Measurements from ENCODE around the gene IPO4.

Gene IPO4

GRCh38 chr14:24157331-24157730 lies 31.3 kb downstream of the IPO4 start:
- peaks cover 37% of the 10 kb centered on the region for H3K36me3 ChIP-seq (ENCODE audit: control insufficient read depth, insufficient read depth, low read length)
- peaks cover 15% of the 10 kb centered on the region for H3K4me1 ChIP-seq (ENCODE audit: control insufficient read depth, insufficient read depth, low read length)
- H3K27me3 ChIP-seq (ENCODE audit: control insufficient read depth, insufficient read depth, low read length), result no peaks in the 10 kb centered on the region
- H3K9me3 ChIP-seq (ENCODE audit: control insufficient read depth, low read length), result no peaks in the 10 kb centered on the region
- H3K4me3 ChIP-seq (ENCODE audit: low read length), result no peak overlapping the region
- H3K9ac ChIP-seq (ENCODE audit: low read length), result no peak overlapping the region

GRCh38 chr14:24156840-24157239 lies 31.8 kb downstream of the IPO4 start:
- Histone ChIP-seq H3K27me3 (ENCODE audit: control insufficient read depth, insufficient read depth, low read length) (no peaks in the 10 kb centered on the region), H3K9ac (ENCODE audit: low read length) (no peak overlapping the region), H3K4me3 (ENCODE audit: low read length) (no peak overlapping the region), H3K9me3 (ENCODE audit: control insufficient read depth, low read length) (no peaks in the 10 kb centered on the region), H3K4me1 (ENCODE audit: control insufficient read depth, insufficient read depth, low read length) (peaks cover 10% of the 10 kb centered on the region), H3K36me3 (ENCODE audit: control insufficient read depth, insufficient read depth, low read length) (peaks cover 38% of the 10 kb centered on the region)

- Histone ChIP-seq H3K4me1 (ENCODE audit: control insufficient read depth, insufficient read depth, low read length) (no peaks in the 10 kb centered on the region), H3K36me3 (ENCODE audit: control insufficient read depth, insufficient read depth, low read length) (peaks cover 41% of the 10 kb centered on the region), H3K9me3 (ENCODE audit: control insufficient read depth, low read length) (no peaks in the 10 kb centered on the region), H3K4me3 (ENCODE audit: low read length) (no peak overlapping the region), H3K27me3 (ENCODE audit: control insufficient read depth, insufficient read depth, low read length) (no peaks in the 10 kb centered on the region), H3K9ac (ENCODE audit: low read length) (no peak overlapping the region)
These were observed 33.5 kb downstream of the IPO4 start for GRCh38 chr14:24155100-24155499.

GRCh38 chr14:24151404-24152080 lies 37.1 kb downstream of the IPO4 start:
- Histone ChIP-seq H3K4me3 (ENCODE audit: low read length) (no peak overlapping the region), H3K9ac (ENCODE audit: low read length) (no peak overlapping the region), H3K36me3 (ENCODE audit: control insufficient read depth, insufficient read depth, low read length) (peaks cover 22% of the 10 kb centered on the region), H3K4me1 (ENCODE audit: control insufficient read depth, insufficient read depth, low read length) (peaks cover 7% of the 10 kb centered on the region), H3K27me3 (ENCODE audit: control insufficient read depth, insufficient read depth, low read length) (no peaks in the 10 kb centered on the region), H3K9me3 (ENCODE audit: control insufficient read depth, low read length) (no peaks in the 10 kb centered on the region)

- no peak overlapping the region for H3K4me3 ChIP-seq (ENCODE audit: low read length)
- no peak overlapping the region for H3K9ac ChIP-seq (ENCODE audit: low read length)
- H3K36me3 ChIP-seq (ENCODE audit: control insufficient read depth, insufficient read depth, low read length), result peaks cover 22% of the 10 kb centered on the region
- no peaks in the 10 kb centered on the region for H3K27me3 ChIP-seq (ENCODE audit: control insufficient read depth, insufficient read depth, low read length)
- H3K4me1 ChIP-seq (ENCODE audit: control insufficient read depth, insufficient read depth, low read length), result peaks cover 7% of the 10 kb centered on the region
- H3K9me3 ChIP-seq (ENCODE audit: control insufficient read depth, low read length), result no peaks in the 10 kb centered on the region
These were observed 37.6 kb downstream of the IPO4 start for GRCh38 chr14:24150993-24151392.

GRCh38 chr14:24150567-24150966 lies 38.0 kb downstream of the IPO4 start:
- Histone ChIP-seq H3K27me3 (ENCODE audit: control insufficient read depth, insufficient read depth, low read length) (no peaks in the 10 kb centered on the region), H3K36me3 (ENCODE audit: control insufficient read depth, insufficient read depth, low read length) (peaks cover 18% of the 10 kb centered on the region), H3K9ac (ENCODE audit: low read length) (no peak overlapping the region), H3K4me1 (ENCODE audit: control insufficient read depth, insufficient read depth, low read length) (peaks cover 11% of the 10 kb centered on the region), H3K9me3 (ENCODE audit: control insufficient read depth, low read length) (no peaks in the 10 kb centered on the region), H3K4me3 (ENCODE audit: low read length) (no peak overlapping the region)

GRCh38 chr14:24150061-24150460 lies 38.6 kb downstream of the IPO4 start:
- H3K9me3 ChIP-seq (ENCODE audit: control insufficient read depth, low read length), result no peaks in the 10 kb centered on the region
- no peaks in the 10 kb centered on the region for H3K27me3 ChIP-seq (ENCODE audit: control insufficient read depth, insufficient read depth, low read length)
- H3K9ac ChIP-seq (ENCODE audit: low read length), result no peak overlapping the region
- peaks cover 14% of the 10 kb centered on the region for H3K36me3 ChIP-seq (ENCODE audit: control insufficient read depth, insufficient read depth, low read length)
- H3K4me1 ChIP-seq (ENCODE audit: control insufficient read depth, insufficient read depth, low read length), result peaks cover 17% of the 10 kb centered on the region
- no peak overlapping the region for H3K4me3 ChIP-seq (ENCODE audit: low read length)

- Histone ChIP-seq H3K27me3 (ENCODE audit: control insufficient read depth, insufficient read depth, low read length) (no peaks in the 10 kb centered on the region), H3K4me3 (ENCODE audit: low read length) (no peak overlapping the region), H3K4me1 (ENCODE audit: control insufficient read depth, insufficient read depth, low read length) (peaks cover 18% of the 10 kb centered on the region), H3K9ac (ENCODE audit: low read length) (no peak overlapping the region), H3K9me3 (ENCODE audit: control insufficient read depth, low read length) (no peaks in the 10 kb centered on the region), H3K36me3 (ENCODE audit: control insufficient read depth, insufficient read depth, low read length) (peaks cover 11% of the 10 kb centered on the region)
These were observed 39.2 kb downstream of the IPO4 start for GRCh38 chr14:24149302-24149969.

- Histone ChIP-seq H3K36me3 (ENCODE audit: control insufficient read depth, insufficient read depth, low read length) (peaks cover 20% of the 10 kb centered on the region), H3K9me3 (ENCODE audit: control insufficient read depth, low read length) (no peaks in the 10 kb centered on the region), H3K9ac (ENCODE audit: low read length) (peak overlapping the region; percentile 74), H3K4me3 (ENCODE audit: low read length) (peak overlapping the region; percentile 72), H3K4me1 (ENCODE audit: control insufficient read depth, insufficient read depth, low read length) (peaks cover 18% of the 10 kb centered on the region), H3K27me3 (ENCODE audit: control insufficient read depth, insufficient read depth, low read length) (no peaks in the 10 kb centered on the region)
These were observed 40.7 kb downstream of the IPO4 start for GRCh38 chr14:24147761-24148428.

- no peaks in the 10 kb centered on the region for H3K27me3 ChIP-seq (ENCODE audit: control insufficient read depth, insufficient read depth, low read length)
- H3K36me3 ChIP-seq (ENCODE audit: control insufficient read depth, insufficient read depth, low read length), result peaks cover 20% of the 10 kb centered on the region
- no peaks in the 10 kb centered on the region for H3K9me3 ChIP-seq (ENCODE audit: control insufficient read depth, low read length)
- peak within 1 kb of the TSS; percentile 74 for H3K9ac ChIP-seq (ENCODE audit: low read length)
- H3K4me1 ChIP-seq (ENCODE audit: control insufficient read depth, insufficient read depth, low read length), result peaks cover 19% of the 10 kb centered on the region
- peak within 1 kb of the TSS; percentile 76 for H3K4me3 ChIP-seq (ENCODE audit: low read length)
These were observed 41.4 kb downstream of the IPO4 start, which contains the start of gene RNF31 for GRCh38 chr14:24146978-24147760. Gene RNF31 (plus strand): TSS chr14:24147498. CDS start chr14:24147699, 201 bp downstream.

- peak within 1 kb of the TSS; percentile 74 for H3K9ac ChIP-seq (ENCODE audit: low read length)
- H3K36me3 ChIP-seq (ENCODE audit: control insufficient read depth, insufficient read depth, low read length), result peaks cover 15% of the 10 kb centered on the region
- H3K4me1 ChIP-seq (ENCODE audit: control insufficient read depth, insufficient read depth, low read length), result peaks cover 24% of the 10 kb centered on the region
These were observed 42.1 kb downstream of the IPO4 start, which contains the start of gene PSME2 for GRCh38 chr14:24146453-24146977. Gene PSME2 (minus strand): TSS chr14:24146610. CDS start chr14:24146581, 29 bp downstream.

More at GRCh38 chr14:24146453-24146977, 42.1 kb downstream of the IPO4 start, which contains the start of gene PSME2:
- peak within 1 kb of the TSS; percentile 76 for H3K4me3 ChIP-seq (ENCODE audit: low read length)
- H3K27me3 ChIP-seq (ENCODE audit: control insufficient read depth, insufficient read depth, low read length), result no peaks in the 10 kb centered on the region
- H3K9me3 ChIP-seq (ENCODE audit: control insufficient read depth, low read length), result no peaks in the 10 kb centered on the region
